Karpas-422 (cell line): Measurements from ENCODE around the gene ZNF654. TPM values are rescaled to one million over a fixed set of nuclear protein-coding genes. Genes with fewer than 3 reads are reported as not detected.
A peak's percentile ranks its signal among the peaks of the same experiment; 100 is the strongest.

ENCODE experiments used
- DNase-seq: peaks from one replicate; pipeline ENCODE4 v3.0.0-alpha.2; 2015
- H2AFZ ChIP-seq: fragments of 200-600 bp; sonication (generic); 2 replicates; pipeline ENCODE4 v1.6.1; 2014; ENCODE audit warnings: antibody characterized with exemption, low read length, mixed read lengths
- H3K27ac ChIP-seq: fragments of 200-600 bp; sonication (generic); 2 replicates; pipeline ENCODE4 v1.5.1; 2014; ENCODE audit warnings: mild to moderate bottlenecking, low read length, moderate library complexity
- H3K27me3 ChIP-seq: fragments of 200-600 bp; sonication (generic); 2 replicates; pipeline ENCODE4 v1.6.1; 2014; ENCODE audit warnings: low read length, mixed read lengths
- H3K36me3 ChIP-seq: fragments of 200-600 bp; sonication (generic); 2 replicates; pipeline ENCODE4 v1.6.1; 2014; ENCODE audit warnings: low read length, mixed read lengths; ENCODE audit not compliant: insufficient read depth
- H3K4me1 ChIP-seq: fragments of 200-600 bp; sonication (generic); 2 replicates; pipeline ENCODE4 v1.6.1; 2014; ENCODE audit warnings: mild to moderate bottlenecking, low read length, mixed read lengths
- H3K4me2 ChIP-seq: fragments of 200-600 bp; sonication (generic); 2 replicates; pipeline ENCODE4 v1.6.1; 2014; ENCODE audit warnings: low read length, low read depth, mild to moderate bottlenecking; ENCODE audit not compliant: poor library complexity, severe bottlenecking
- H3K4me3 ChIP-seq: fragments of 200-600 bp; sonication (generic); 2 replicates; pipeline ENCODE4 v1.5.1; 2014; ENCODE audit warnings: mild to moderate bottlenecking, antibody characterized with exemption, low read length, mixed read lengths
- H3K79me2 ChIP-seq: fragments of 200-600 bp; sonication (generic); 2 replicates; pipeline ENCODE4 v1.6.1; 2014; ENCODE audit warnings: mild to moderate bottlenecking, low read length, mixed read lengths
- H3K9ac ChIP-seq: fragments of 200-600 bp; sonication (generic); 2 replicates; pipeline ENCODE4 v1.6.0; 2014; ENCODE audit warnings: low read length
- H3K9me2 ChIP-seq: fragments of 200-600 bp; sonication (generic), shearing (Covaris generic); replicated peaks from 2 replicates; pipeline ENCODE4 v1.6.0; 2014; ENCODE audit warnings: mild to moderate bottlenecking, low read length, moderate library complexity; ENCODE audit not compliant: insufficient read depth
- H3K9me3 ChIP-seq: fragments of 300-700, 200-600 bp; sonication (generic); 2 replicates; pipeline ENCODE4 v1.6.1; 2014; ENCODE audit warnings: low read length, mixed read lengths
- H4K20me1 ChIP-seq: fragments of 200-600 bp; sonication (generic); 2 replicates; pipeline ENCODE4 v1.6.1; 2014; ENCODE audit warnings: mild to moderate bottlenecking, antibody characterized with exemption, low read length, low read depth; ENCODE audit not compliant: insufficient read depth
- total RNA-seq: library from RNA; depleted of rRNA; stranded (reverse); fragments of >200 nt; shearing (Covaris generic); gene quantifications from 2 replicates; pipeline ENCODE4 v1.2.3, GENCODE V29; 2014; ENCODE audit warnings: low replicate concordance

Gene ZNF654
- total RNA-seq, 1 experiment from 2014 or later: 30.5 TPM

DNA sequence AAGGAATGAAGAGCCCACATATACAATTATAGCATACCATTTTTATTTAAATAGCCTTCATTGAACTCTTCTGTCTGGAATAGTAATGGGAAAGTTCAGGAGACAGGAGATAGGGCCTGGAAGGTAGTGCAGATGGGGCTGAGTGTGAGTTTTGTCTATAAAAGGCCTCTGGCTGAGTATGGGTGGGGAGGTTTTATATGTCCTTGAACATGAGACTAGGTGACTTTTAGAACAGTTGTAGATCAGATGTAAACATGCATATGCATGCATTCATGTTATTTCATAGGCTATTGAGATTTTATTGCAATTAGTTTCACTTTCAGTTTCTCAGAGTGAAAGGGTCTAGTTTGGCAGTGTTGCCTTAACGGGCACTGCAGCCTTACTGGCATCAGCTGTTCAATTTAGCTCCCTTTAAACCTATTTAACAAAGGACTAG is 27.4 kb upstream of the ZNF654 start:
- Histone ChIP-seq H3K4me3 (peak overlapping the region; percentile 53), H3K36me3 (no peaks in the 10 kb centered on the region), H3K79me2 (no peaks in the 10 kb centered on the region), H3K4me1 (peaks cover 13% of the 10 kb centered on the region), H3K27me3 (no peaks in the 10 kb centered on the region), H2AFZ (peak overlapping the region; percentile 81), H3K27ac (no peak overlapping the region), H4K20me1 (no peaks in the 10 kb centered on the region), H3K9me3 (no peaks in the 10 kb centered on the region), H3K9me2 (no peaks in the 10 kb centered on the region), H3K9ac (peak overlapping the region; percentile 41), H3K4me2 (peak overlapping the region; percentile 68)
- DNase-seq: peak; percentile 58

DNA sequence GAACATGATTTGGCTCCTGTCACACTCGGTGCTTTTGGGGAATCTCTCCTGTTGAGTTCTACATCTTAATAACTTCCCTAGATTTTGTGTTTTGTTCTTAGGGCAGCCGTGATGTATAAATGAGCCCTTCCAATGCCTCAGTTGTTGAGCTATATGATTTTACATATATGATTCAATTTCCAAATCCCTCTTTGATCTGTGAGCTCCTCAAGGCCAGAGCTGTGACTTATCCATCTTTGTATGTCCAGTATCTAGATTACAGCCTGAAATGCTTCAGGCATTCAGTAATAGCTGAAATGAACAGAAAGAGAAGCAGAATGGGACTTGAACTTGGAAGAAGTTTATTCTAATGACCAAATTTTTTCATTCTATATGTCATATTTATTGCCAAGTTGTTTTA is 26.8 kb upstream of the ZNF654 start:
- peaks cover 13% of the 10 kb centered on the region for H3K4me1 ChIP-seq
- H3K9ac ChIP-seq: peak overlapping the region; percentile 41
- no peaks in the 10 kb centered on the region for H4K20me1 ChIP-seq
- H3K36me3 ChIP-seq: no peaks in the 10 kb centered on the region
- peak overlapping the region; percentile 53 for H3K4me3 ChIP-seq
- no peak overlapping the region for H3K27ac ChIP-seq
- DNase-seq: no peak
- H3K9me2 ChIP-seq: no peaks in the 10 kb centered on the region
- peak overlapping the region; percentile 81 for H2AFZ ChIP-seq
- no peaks in the 10 kb centered on the region for H3K79me2 ChIP-seq
- no peaks in the 10 kb centered on the region for H3K9me3 ChIP-seq
- H3K27me3 ChIP-seq: no peaks in the 10 kb centered on the region
- H3K4me2 ChIP-seq: peak overlapping the region; percentile 68

DNA sequence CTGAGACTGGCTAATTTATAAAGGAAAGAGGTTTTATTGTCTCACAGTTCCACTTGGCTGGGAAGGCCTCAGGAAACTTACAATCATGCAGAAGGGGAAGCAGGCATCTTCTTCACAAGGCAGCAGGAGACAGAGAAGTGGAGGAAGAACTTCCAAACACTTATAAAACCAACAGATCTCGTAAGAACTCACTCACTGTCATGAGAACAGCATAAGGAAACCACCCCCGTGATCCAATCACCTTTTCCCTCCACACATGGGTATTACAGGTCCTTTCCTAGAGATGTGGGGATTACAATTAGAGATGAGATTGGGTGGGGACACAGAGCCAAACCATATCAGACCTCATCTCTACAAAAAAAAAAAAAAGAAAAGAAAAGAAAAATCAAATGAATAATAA is 26.0 kb upstream of the ZNF654 start:
- no peaks in the 10 kb centered on the region for H3K36me3 ChIP-seq
- H3K4me2 ChIP-seq: no peak overlapping the region
- no peak overlapping the region for H2AFZ ChIP-seq
- H3K79me2 ChIP-seq: no peaks in the 10 kb centered on the region
- H3K9me3 ChIP-seq: no peaks in the 10 kb centered on the region
- no peak overlapping the region for H3K4me3 ChIP-seq
- no peak overlapping the region for H3K27ac ChIP-seq
- H3K9ac ChIP-seq: no peak overlapping the region
- no peaks in the 10 kb centered on the region for H4K20me1 ChIP-seq
- DNase-seq: no peak
- peaks cover 13% of the 10 kb centered on the region for H3K4me1 ChIP-seq
- H3K27me3 ChIP-seq: no peaks in the 10 kb centered on the region
- no peaks in the 10 kb centered on the region for H3K9me2 ChIP-seq

DNA sequence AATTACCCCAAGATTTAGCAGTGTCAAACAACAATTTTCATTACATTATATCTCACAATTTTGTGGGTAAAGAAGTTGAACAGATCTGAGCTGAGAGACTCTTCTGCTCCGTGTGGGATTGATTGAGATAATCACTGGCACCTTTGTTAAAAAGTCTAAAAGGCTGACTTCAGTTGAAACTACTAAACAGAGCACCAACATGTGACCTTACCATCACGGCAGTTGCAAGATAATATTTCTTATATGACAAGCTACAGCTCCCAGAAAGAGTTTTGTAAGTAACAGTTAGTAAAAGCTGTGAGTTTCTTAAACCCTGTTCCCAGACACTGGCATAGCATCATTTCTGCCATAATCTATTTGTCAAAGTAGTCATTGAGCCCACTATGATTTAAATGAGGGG is 25.2 kb upstream of the ZNF654 start:
- Histone ChIP-seq H3K27ac (no peak overlapping the region), H3K4me3 (no peak overlapping the region), H3K9ac (no peak overlapping the region), H2AFZ (peak overlapping the region; percentile 48; the same call in 1 of the 2 replicates), H3K4me1 (peaks cover 13% of the 10 kb centered on the region), H3K9me2 (no peaks in the 10 kb centered on the region), H3K27me3 (no peaks in the 10 kb centered on the region), H3K79me2 (no peaks in the 10 kb centered on the region), H3K36me3 (no peaks in the 10 kb centered on the region), H3K4me2 (no peak overlapping the region), H4K20me1 (no peaks in the 10 kb centered on the region), H3K9me3 (no peaks in the 10 kb centered on the region)
- DNase-seq: no peak

DNA sequence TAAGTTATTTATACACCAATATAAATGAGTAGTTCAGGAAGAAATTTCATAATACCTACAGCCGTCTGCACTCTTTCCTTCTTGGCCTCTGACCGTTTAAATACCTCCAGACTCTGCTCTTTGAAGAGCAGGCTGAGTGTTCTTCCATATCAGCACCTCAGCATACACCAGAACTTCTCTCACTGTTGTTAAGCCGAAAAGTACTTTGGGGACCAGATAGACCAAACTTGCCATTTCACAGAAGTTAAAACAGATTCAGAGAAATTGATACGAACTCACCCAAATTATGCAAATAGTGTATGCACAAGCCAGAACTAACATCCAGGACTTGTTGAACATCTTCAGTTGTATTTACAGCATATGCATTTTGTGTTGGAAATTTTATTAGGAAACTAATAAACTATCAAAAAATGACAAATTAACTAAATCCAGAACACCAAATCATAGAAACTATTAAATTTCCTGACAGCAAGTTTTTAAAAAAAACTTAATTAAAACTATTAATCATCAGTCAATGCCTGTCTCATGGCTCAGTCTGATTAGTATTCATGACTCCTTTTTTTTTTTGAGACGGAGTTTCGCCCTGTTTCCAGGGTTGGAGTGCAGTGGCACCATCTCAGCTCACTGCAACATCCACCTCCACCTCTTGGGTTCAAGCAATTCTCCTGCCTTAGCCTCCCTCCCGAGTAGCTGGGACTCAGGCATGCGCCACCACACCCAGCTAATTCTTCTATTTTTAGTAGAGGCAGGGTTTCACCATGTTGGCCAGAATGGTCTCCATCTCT is 24.4 kb upstream of the ZNF654 start:
- H4K20me1 ChIP-seq: no peaks in the 10 kb centered on the region
- no peaks in the 10 kb centered on the region for H3K9me3 ChIP-seq
- no peak overlapping the region for H3K4me2 ChIP-seq
- H3K4me1 ChIP-seq: peaks cover 13% of the 10 kb centered on the region
- DNase-seq: no peak
- no peaks in the 10 kb centered on the region for H3K9me2 ChIP-seq
- no peaks in the 10 kb centered on the region for H3K79me2 ChIP-seq
- H3K4me3 ChIP-seq: no peak overlapping the region
- H3K27ac ChIP-seq: no peak overlapping the region
- H2AFZ ChIP-seq: peak overlapping the region; percentile 48; the same call in 1 of the 2 replicates
- no peaks in the 10 kb centered on the region for H3K36me3 ChIP-seq
- no peak overlapping the region for H3K9ac ChIP-seq
- no peaks in the 10 kb centered on the region for H3K27me3 ChIP-seq

DNA sequence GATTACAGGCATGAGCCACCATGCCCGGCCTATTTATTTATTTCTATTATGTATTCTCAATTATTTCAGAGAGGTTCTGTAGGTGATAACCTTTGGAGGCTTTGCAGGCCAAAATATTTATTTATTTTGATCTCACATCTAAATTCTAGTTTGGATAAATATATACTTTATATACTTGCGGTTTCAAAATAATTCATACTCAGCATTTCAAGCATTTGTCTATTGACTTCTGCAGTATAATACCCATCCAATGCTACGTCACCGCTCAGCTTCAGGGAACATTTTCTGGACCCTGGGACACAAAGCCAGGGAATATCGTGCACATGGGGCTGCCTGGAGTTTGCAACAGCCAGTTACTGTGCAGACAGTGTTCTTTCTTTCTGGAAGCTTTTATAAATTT is 22.8 kb upstream of the ZNF654 start:
- Histone ChIP-seq H4K20me1 (no peaks in the 10 kb centered on the region), H3K9me2 (no peaks in the 10 kb centered on the region), H3K79me2 (no peaks in the 10 kb centered on the region), H3K36me3 (no peaks in the 10 kb centered on the region), H3K4me2 (no peak overlapping the region), H3K27me3 (no peaks in the 10 kb centered on the region), H3K9me3 (no peaks in the 10 kb centered on the region), H2AFZ (no peak overlapping the region), H3K4me1 (peaks cover 12% of the 10 kb centered on the region), H3K9ac (no peak overlapping the region), H3K27ac (no peak overlapping the region), H3K4me3 (no peak overlapping the region)
- no peak for DNase-seq

DNA sequence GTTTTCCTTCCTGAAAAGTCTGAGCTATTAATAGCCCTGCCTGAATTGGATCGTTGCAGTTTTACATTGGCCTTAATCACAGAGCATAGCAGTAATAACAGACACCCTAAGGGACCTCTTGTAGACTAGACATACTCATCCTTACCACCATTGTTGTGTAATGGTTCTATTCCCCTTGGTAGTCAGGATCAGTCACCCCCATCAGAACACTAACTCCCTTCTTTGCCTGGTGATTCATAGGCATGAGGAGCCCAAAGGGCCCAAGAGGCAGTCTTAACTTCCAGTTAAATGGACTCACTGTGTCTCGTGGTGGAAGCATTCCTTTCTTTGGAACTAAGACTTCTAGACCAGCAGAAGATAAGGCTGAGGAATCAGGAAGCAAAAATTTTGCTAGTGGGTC is 20.5 kb upstream of the ZNF654 start:
- H3K9me3 ChIP-seq: no peaks in the 10 kb centered on the region
- H3K27ac ChIP-seq: no peak overlapping the region

DNA sequence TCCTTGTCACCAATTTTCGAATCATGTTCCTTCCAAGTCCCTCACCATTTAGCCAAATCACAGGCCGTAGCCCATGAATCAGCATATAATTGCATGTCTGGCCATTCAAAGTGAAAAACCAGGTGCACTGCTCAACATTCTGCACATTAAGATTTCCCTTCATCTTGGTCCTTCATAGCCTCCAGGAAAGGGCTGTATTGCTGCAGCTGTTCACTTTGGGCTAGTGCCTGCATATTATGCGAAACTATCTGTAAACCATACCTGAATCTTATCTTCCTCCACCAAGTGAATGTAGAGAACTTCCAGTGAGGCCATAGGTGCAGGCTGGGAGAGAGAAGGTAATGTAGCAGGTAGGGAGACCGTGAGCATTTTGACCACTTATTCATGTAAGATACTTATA is 18.5 kb upstream of the ZNF654 start:
- no peak overlapping the region for H2AFZ ChIP-seq
- no peaks in the 10 kb centered on the region for H3K9me2 ChIP-seq
- H3K4me2 ChIP-seq: no peak overlapping the region
- no peak overlapping the region for H3K4me3 ChIP-seq
- H3K4me1 ChIP-seq: no peaks in the 10 kb centered on the region
- H4K20me1 ChIP-seq: no peaks in the 10 kb centered on the region
- H3K79me2 ChIP-seq: no peaks in the 10 kb centered on the region
- no peaks in the 10 kb centered on the region for H3K9me3 ChIP-seq
- DNase-seq: no peak
- no peak overlapping the region for H3K27ac ChIP-seq
- no peaks in the 10 kb centered on the region for H3K27me3 ChIP-seq
- H3K36me3 ChIP-seq: no peaks in the 10 kb centered on the region
- no peak overlapping the region for H3K9ac ChIP-seq

More for the DNA sequence above, 20.5 kb upstream of the ZNF654 start:
- no peaks in the 10 kb centered on the region; the same call in 1 of the 2 replicates for H3K4me1 ChIP-seq
- H2AFZ ChIP-seq: no peak overlapping the region
- no peaks in the 10 kb centered on the region for H3K27me3 ChIP-seq
- H3K79me2 ChIP-seq: no peaks in the 10 kb centered on the region
- H3K4me3 ChIP-seq: no peak overlapping the region
- no peak for DNase-seq
- no peak overlapping the region for H3K4me2 ChIP-seq
- no peak overlapping the region for H3K9ac ChIP-seq
- no peaks in the 10 kb centered on the region for H4K20me1 ChIP-seq
- no peaks in the 10 kb centered on the region for H3K9me2 ChIP-seq
- no peaks in the 10 kb centered on the region for H3K36me3 ChIP-seq
